K562 (cell line): Measurements from ENCODE around the gene SLC39A11. TPM values are rescaled to one million over a fixed set of nuclear protein-coding genes. Genes with fewer than 3 reads are reported as not detected.

Experiments used
- ATAC-seq: fragments of 200-7000 bp; cut with Tn5 transposase; 3 replicates; pipeline ENCODE4 v1.9.1; 2020; ENCODE audit warnings: moderate library complexity
- BruUV-seq: library from RNA; stranded (reverse); fragments of 400-500 nt; replicated peaks from 2 replicates; lab custom pipeline; 2021; lab: Mats Ljungman, UMichigan
- CTCF ChIA-PET: fragments of 300-600 bp; formaldehyde crosslinking; extraction: SDS; loops from one replicate; lab custom pipeline; 2021; ENCODE audit warnings: low intra/inter-chr PET ratio; lab: Yijun Ruan, JAX
- POLR2A ChIA-PET: fragments of 300-600, 350-650 bp; sonication (Branson Sonifier 250); formaldehyde crosslinking; extraction: SDS; loops from one replicate; lab custom pipeline; 2021; ENCODE audit warnings: antibody characterized with exemption, inconsistent platforms; lab: Yijun Ruan, JAX
- DNase-seq, 4 experiments: peaks; one replicate each; pipeline versions ENCODE4 v3.0.0 to v3.0.0-alpha.2; 2011 to 2018; ENCODE audit warnings: low spot score in 3 of 4, mixed read lengths in 3 of 4; ENCODE audit errors: extremely low read depth in 1 of 4
- FAIRE-seq: peaks from 2 replicates; lab custom pipeline; 2011; peaks lifted over from hg19 to GRCh38; lab: Jason Lieb, UNC
- H2AFZ ChIP-seq: 2 replicates; pipeline ENCODE4 v1.6.0; 2011; ENCODE audit warnings: low read depth, low read length, control low read depth, inconsistent platforms
- H3K27ac ChIP-seq: fragments of 200-600 bp; 3 replicates; pipeline ENCODE4 v1.8.0; 2011; ENCODE audit warnings: low read depth, mild to moderate bottlenecking, control low read depth, inconsistent platforms, low read length, moderate library complexity, mixed read lengths; ENCODE audit errors: extremely low read depth
- H3K27me3 ChIP-seq, 2 experiments: fragments of 300-600 bp in 1 of 2; 2 replicates in 1 of 2; 3 replicates in 1 of 2; pipeline versions ENCODE4 v1.6.0 to v1.8.0; 2011; ENCODE audit warnings: inconsistent platforms in 2 of 2, low read length in 2 of 2, mild to moderate bottlenecking in 1 of 2, mixed read lengths in 1 of 2, moderate library complexity in 1 of 2; ENCODE audit not compliant: control insufficient read depth in 2 of 2, insufficient read depth in 2 of 2
- H3K36me3 ChIP-seq: fragments of 300-600 bp; 3 replicates; pipeline ENCODE4 v1.8.0; 2011; ENCODE audit warnings: mild to moderate bottlenecking, low read length, inconsistent platforms; ENCODE audit not compliant: control insufficient read depth, insufficient read depth
- H3K4me1 ChIP-seq, 2 experiments: fragments of 200-600 bp in 1 of 2; replicated peaks in 1 of 2; 2 replicates in 1 of 2; 3 replicates in 1 of 2; pipeline versions ENCODE4 v1.5.1 to v1.8.0; 2011; ENCODE audit warnings: inconsistent platforms in 2 of 2, low read length in 2 of 2, mild to moderate bottlenecking in 1 of 2, mixed read lengths in 1 of 2, moderate library complexity in 1 of 2; ENCODE audit not compliant: control insufficient read depth in 2 of 2, insufficient read depth in 2 of 2
- H3K4me2 ChIP-seq: 2 replicates; pipeline ENCODE4 v1.6.1; 2011; ENCODE audit warnings: low read length, control low read depth, inconsistent platforms, mixed read lengths; ENCODE audit not compliant: insufficient read depth
- H3K4me3 ChIP-seq: fragments of 200-600 bp; sonication (generic), shearing (Covaris generic); 2 replicates; pipeline ENCODE4 v1.5.1; 2016; ENCODE audit warnings: control low read depth, inconsistent platforms
- H3K79me2 ChIP-seq: fragments of 200-600 bp; 3 replicates; pipeline ENCODE4 v1.8.0; 2011; ENCODE audit warnings: low read length, inconsistent platforms; ENCODE audit not compliant: control insufficient read depth, insufficient read depth
- H3K9ac ChIP-seq, 2 experiments: 2 replicates each; pipeline versions ENCODE4 v1.6.0 to v1.6.1; 2011; ENCODE audit warnings: low read depth in 2 of 2, low read length in 2 of 2, control low read depth in 1 of 2, inconsistent platforms in 1 of 2, mild to moderate bottlenecking in 1 of 2, mixed read lengths in 1 of 2; ENCODE audit not compliant: insufficient read depth in 1 of 2
- H3K9me1 ChIP-seq: one replicate; pipeline ENCODE4 v1.6.0; 2011; ENCODE audit warnings: inconsistent platforms, mild to moderate bottlenecking, low read length, moderate library complexity; ENCODE audit not compliant: control insufficient read depth, insufficient read depth
- H3K9me3 ChIP-seq: replicated peaks from 2 replicates; pipeline ENCODE4 v1.5.1; 2011; ENCODE audit warnings: low read depth, low read length, inconsistent platforms; ENCODE audit not compliant: control insufficient read depth, insufficient read depth
- H4K20me1 ChIP-seq: replicated peaks from 2 replicates; pipeline ENCODE4 v1.6.1; 2011; ENCODE audit warnings: low read length, inconsistent platforms, mixed read lengths; ENCODE audit not compliant: control insufficient read depth, insufficient read depth
- GABPB1 ChIP-seq: sonication (generic); formaldehyde crosslinking; IDR thresholded peaks from 2 replicates; pipeline ENCODE4 v1.8.0; 2022; ENCODE audit warnings: mild to moderate bottlenecking, missing genetic modification reagents
- ILK ChIP-seq: fragments of 450-650 bp; IDR thresholded peaks from 2 replicates; pipeline ENCODE4 v1.6.1; 2016; ENCODE audit warnings: missing genetic modification characterization, low read depth, mild to moderate bottlenecking, missing compliant biosample characterization, moderate library complexity, borderline replicate concordance
- KLF6 ChIP-seq: fragments of 250-450 bp; sonication (Bioruptor Pico); IDR thresholded peaks from 2 replicates; pipeline ENCODE4 v1.4.0; 2020; ENCODE audit warnings: mild to moderate bottlenecking, moderate library complexity, borderline replicate concordance
- LCOR ChIP-seq: sonication (generic); formaldehyde crosslinking; IDR thresholded peaks from 2 replicates; pipeline ENCODE4 v1.8.0; 2022; ENCODE audit warnings: mild to moderate bottlenecking, missing genetic modification reagents
- RFX1 ChIP-seq: fragments of 450-650 bp; IDR thresholded peaks from 2 replicates; pipeline ENCODE4 v1.6.1; 2016; ENCODE audit warnings: mild to moderate bottlenecking, moderate library complexity
- SAFB ChIP-seq: fragments of 200-400 bp; formaldehyde crosslinking; IDR thresholded peaks from 2 replicates; pipeline ENCODE4 v1.6.1; 2017; ENCODE audit warnings: low read depth, low read length, borderline replicate concordance
- STAT5B ChIP-seq: fragments of 250-450 bp; sonication (Bioruptor Pico); IDR thresholded peaks from 2 replicates; pipeline ENCODE4 v1.8.0; 2021; ENCODE audit warnings: mild to moderate bottlenecking, inconsistent platforms
- TAF7 ChIP-seq: fragments of 450-650 bp; IDR thresholded peaks from 2 replicates; pipeline ENCODE4 v1.6.1; 2016; ENCODE audit warnings: missing genetic modification characterization, missing compliant biosample characterization
- TAF9B ChIP-seq: fragments of 450-650 bp; IDR thresholded peaks from 2 replicates; pipeline ENCODE4 v1.6.1; 2018; ENCODE audit warnings: mild to moderate bottlenecking; ENCODE audit not compliant: partially characterized antibody
- ZFPM2 ChIP-seq: fragments of 250-450 bp; sonication (Bioruptor Pico); IDR thresholded peaks from 2 replicates; pipeline ENCODE4 v1.5.1; 2022; ENCODE audit warnings: mild to moderate bottlenecking
- ZNF644 ChIP-seq: fragments of 200-800 bp; sonication (Bioruptor generic); IDR thresholded peaks from 2 replicates; pipeline ENCODE4 v1.6.1; 2016; ENCODE audit warnings: low read depth, missing genetic modification characterization, missing compliant biosample characterization
- WGBS: fragments of 100-300 bp; shearing (Covaris generic); methylation state at CpG from one replicate; pipeline ENCODE4 v1.1.6; 2016; ENCODE audit warnings: low coverage, mixed read lengths; ENCODE audit not compliant: insufficient coverage; ENCODE audit errors: missing lambda C conversion rate; 5-methylcytosine and 5-hydroxymethylcytosine counted together
- in situ Hi-C: fragments of 300-500 bp; cut with MboI; formaldehyde crosslinking; loops from 4 replicates; pipeline ENCODE4 v1.15.0; 2018; ENCODE audit warnings: inconsistent platforms, mixed read lengths
- intact Hi-C: fragments of 100-400 bp; cut with micrococcal nuclease; formaldehyde crosslinking; loops from 2 replicates; pipeline ENCODE4 v1.14.2; 2022
- polyA plus RNA-seq, 8 experiments: library from polyadenylated mRNA; depleted of rRNA in 4 of 8; stranded (reverse) in 5 of 8; unstranded in 3 of 8; fragments of >200 nt; fragmentation: Nextera tagmentation in 2 of 8; fragmentation: Illumina TruSeq in 1 of 8; extraction: Ambion mirVana in 2 of 8; extraction: Trizol in 1 of 8; gene quantifications; 2 replicates each; pipeline versions ENCODE4 v1.2.1 to v1.2.3, GENCODE V29; 2011 to 2014; ENCODE audit warnings: inconsistent platforms in 1 of 8, missing spikeins in 1 of 8
- total RNA-seq, 7 experiments: library from RNA; depleted of rRNA in 6 of 7; stranded (reverse); fragments of >200 nt in 6 of 7; fragmentation: Illumina TruSeq in 2 of 7; extraction: Trizol in 2 of 7; gene quantifications; 2 replicates each; pipeline versions ENCODE4 v1.2.1 to v1.2.3, GENCODE V29; 2011 to 2021; ENCODE audit warnings: low replicate concordance in 1 of 7
- TF ChIP-seq, protein P1 (sequence below): IDR thresholded peaks from 2 replicates; pipeline ENCODE4 v1.6.1; 2012; ENCODE audit warnings: low read depth, low read length, improper control_type of control experiment, borderline replicate concordance
- TF ChIP-seq, protein P2 (sequence below): fragments of 450-650 bp; IDR thresholded peaks from 2 replicates; pipeline ENCODE4 v1.6.1; 2017; ENCODE audit warnings: antibody characterized with exemption

The SLC39A11 gene
- total and polyA plus RNA-seq, 9 of the 15 experiments (the other 6 are each of a cell fraction or from before 2014, with no cell fraction given), result 10.5 to 26.4 (median 13.4) TPM

DNA sequence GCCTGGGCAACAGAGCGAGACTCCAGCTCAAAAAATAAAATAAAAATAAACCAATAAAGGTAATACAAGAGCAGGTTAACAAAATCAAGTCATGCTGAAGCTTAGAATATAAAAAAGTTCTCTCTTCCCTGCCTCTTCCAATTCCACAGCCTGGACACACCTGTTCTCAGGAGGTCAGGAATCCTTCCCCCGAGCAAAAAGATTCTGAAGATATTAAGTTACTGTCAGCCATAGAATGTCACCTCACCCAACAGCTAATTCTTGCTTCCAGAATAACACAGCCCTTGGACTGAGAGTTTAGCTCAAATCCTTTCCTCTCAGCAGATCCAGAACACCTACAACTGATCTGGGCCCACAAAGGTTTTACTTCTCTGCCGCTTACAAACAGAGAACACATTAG is 27.1 kb downstream of the SLC39A11 start:
- Histone ChIP-seq H3K4me1 (no peaks in the 10 kb centered on the region; a peak in 1 of 5 replicates), H4K20me1 (no peaks in the 10 kb centered on the region), H3K27ac (no peak overlapping the region), H3K4me2 (no peak overlapping the region), H3K9me1 (no peaks in the 10 kb centered on the region), H3K36me3 (no peaks in the 10 kb centered on the region), H3K79me2 (no peaks in the 10 kb centered on the region), H3K4me3 (no peak overlapping the region), H3K9me3 (no peaks in the 10 kb centered on the region), H3K9ac (no peak overlapping the region), H3K27me3 (no peaks in the 10 kb centered on the region), H2AFZ (no peak overlapping the region)
- TF ChIP-seq KLF6 (CRISPR knock-in tag), result no peak
- TF ChIP-seq GABPB1 (CRISPR knock-in tag), result no peak
- no peak for TF ChIP-seq ILK (tag)
- TF ChIP-seq, protein P1, sequence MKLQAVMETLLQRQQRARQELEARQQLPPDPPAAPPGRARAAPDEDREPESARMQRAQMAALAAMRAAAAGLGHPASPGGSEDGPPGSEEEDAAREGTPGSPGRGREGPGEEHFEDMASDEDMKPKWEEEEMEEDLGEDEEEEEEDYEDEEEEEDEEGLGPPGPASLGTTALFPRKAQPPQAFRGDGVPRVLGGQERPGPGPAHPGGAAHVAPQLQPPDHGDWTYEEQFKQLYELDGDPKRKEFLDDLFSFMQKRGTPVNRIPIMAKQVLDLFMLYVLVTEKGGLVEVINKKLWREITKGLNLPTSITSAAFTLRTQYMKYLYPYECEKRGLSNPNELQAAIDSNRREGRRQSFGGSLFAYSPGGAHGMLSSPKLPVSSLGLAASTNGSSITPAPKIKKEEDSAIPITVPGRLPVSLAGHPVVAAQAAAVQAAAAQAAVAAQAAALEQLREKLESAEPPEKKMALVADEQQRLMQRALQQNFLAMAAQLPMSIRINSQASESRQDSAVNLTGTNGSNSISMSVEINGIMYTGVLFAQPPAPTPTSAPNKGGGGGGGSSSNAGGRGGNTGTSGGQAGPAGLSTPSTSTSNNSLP, result no peak
- no peak for TF ChIP-seq ZFPM2
- TF ChIP-seq, protein P2, sequence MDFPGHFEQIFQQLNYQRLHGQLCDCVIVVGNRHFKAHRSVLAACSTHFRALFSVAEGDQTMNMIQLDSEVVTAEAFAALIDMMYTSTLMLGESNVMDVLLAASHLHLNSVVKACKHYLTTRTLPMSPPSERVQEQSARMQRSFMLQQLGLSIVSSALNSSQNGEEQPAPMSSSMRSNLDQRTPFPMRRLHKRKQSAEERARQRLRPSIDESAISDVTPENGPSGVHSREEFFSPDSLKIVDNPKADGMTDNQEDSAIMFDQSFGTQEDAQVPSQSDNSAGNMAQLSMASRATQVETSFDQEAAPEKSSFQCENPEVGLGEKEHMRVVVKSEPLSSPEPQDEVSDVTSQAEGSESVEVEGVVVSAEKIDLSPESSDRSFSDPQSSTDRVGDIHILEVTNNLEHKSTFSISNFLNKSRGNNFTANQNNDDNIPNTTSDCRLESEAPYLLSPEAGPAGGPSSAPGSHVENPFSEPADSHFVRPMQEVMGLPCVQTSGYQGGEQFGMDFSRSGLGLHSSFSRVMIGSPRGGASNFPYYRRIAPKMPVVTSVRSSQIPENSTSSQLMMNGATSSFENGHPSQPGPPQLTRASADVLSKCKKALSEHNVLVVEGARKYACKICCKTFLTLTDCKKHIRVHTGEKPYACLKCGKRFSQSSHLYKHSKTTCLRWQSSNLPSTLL, result no peak
- TF ChIP-seq STAT5B (CRISPR knock-in tag), result no peak
- no peak for TF ChIP-seq ZNF644
- TF ChIP-seq RFX1, result no peak
- no peak for TF ChIP-seq TAF7 (tag)
- TF ChIP-seq LCOR, result no peak
- no peak for TF ChIP-seq TAF9B
- TF ChIP-seq SAFB, result no peak
- ChIA-PET CTCF (no interaction called here), POLR2A (interaction anchor here (0.6 to 1.1 kb wide), 2 partner anchors 10 to 13 kb away, joined by 3 to 4 read pairs; no protein-coding TSS in a partner anchor)
- WGBS, result 85% methylated on average over 3 of the region's 3 CpGs
- ATAC-seq (no peak), DNase-seq (no peak), FAIRE-seq (no peak)
- in situ Hi-C loops (no loop called here), intact Hi-C loops (no loop called here)
- BruUV-seq, result no TSS peak
